A549 treated with AZD9567 at 1 μM for 4 hours (cell line): ENCODE measurements around the gene MBNL2. TPM values are rescaled to one million over a fixed set of nuclear protein-coding genes. Genes with fewer than 3 reads are reported as not detected.

ENCODE experiments used
- total RNA-seq: library from RNA; stranded (reverse); fragments of 200-300 nt; extraction: Qiagen RNA extraction; gene quantifications from 5 replicates; pipeline ENCODE4 v1.2.3, GENCODE V29; 2022; ENCODE audit not compliant: insufficient read depth

The MBNL2 gene
- 7.8 to 15.7 TPM (median 11.5 TPM) in 5 replicates for total RNA-seq

GRCh38 chr13:97221989-97222700 lies at the start of gene MBNL2:
Gene MBNL2 (plus strand): TSS chr13:97222333. CDS start chr13:97276236, 53,903 bp downstream.

GRCh38 chr13:97433727-97434396 lies 211.7 kb downstream of the MBNL2 start, which contains the start of gene RAP2A:
Gene RAP2A (plus strand): TSS chr13:97434169. CDS start chr13:97434471, 302 bp downstream.

Other genes starting within 250 kb of the MBNL2 start
- 0.06 TPM in 1 of 5 replicates, not detected in the others for gene OXGR1, start 227.9 kb upstream of the MBNL2 start, total RNA-seq
- 3.9 to 6.3 TPM (median 5.7 TPM) in 5 replicates for gene RAP2A, start 211.8 kb downstream of the MBNL2 start, total RNA-seq